Measurements from ENCODE around the gene SF3B4.
A peak's percentile ranks its signal among the peaks of the same experiment; 100 is the strongest.
"Not testable (repeated sequence)": the region's sequence is repeated elsewhere in the genome, so short reads cannot be mapped to it uniquely, and the experiment has no call there.

The SF3B4 gene

GRCh38 chr1:149931212-149931790 is 3.7 kb upstream of the SF3B4 start:
- no peak for DNase-seq

- no peak for DNase-seq
These were observed 2.3 kb upstream of the SF3B4 start for GRCh38 chr1:149929856-149930255.

- DNase-seq, result no peak
These were observed 760 bp upstream of the SF3B4 start for GRCh38 chr1:149928401-149928724.

GRCh38 chr1:149927056-149927562 is 494 bp downstream of the SF3B4 start:
- DNase-seq, result no peak

GRCh38 chr1:149926296-149926695 is 1.3 kb downstream of the SF3B4 start:
- DNase-seq, result no peak

GRCh38 chr1:149925751-149926150 is 1.9 kb downstream of the SF3B4 start:
- DNase-seq, result no peak

GRCh38 chr1:149925345-149925744 is 2.3 kb downstream of the SF3B4 start:
- no peak for DNase-seq

- DNase-seq, result no peak
These were observed 4.0 kb downstream of the SF3B4 start for GRCh38 chr1:149923626-149924025.

- DNase-seq, result peak; percentile 75
These were observed 9.9 kb downstream of the SF3B4 start, which contains the start of gene SV2A for GRCh38 chr1:149917571-149918144. Gene SV2A, minus strand, starts transcription at chr1:149917844. Its CDS starts 4,004 bp downstream, at chr1:149913840.

- DNase-seq, result no peak
These were observed 10.7 kb downstream of the SF3B4 start for GRCh38 chr1:149916898-149917252.

GRCh38 chr1:149916193-149916897 is 11.3 kb downstream of the SF3B4 start:
- DNase-seq, result no peak

- DNase-seq, result no peak
These were observed 12.0 kb downstream of the SF3B4 start for GRCh38 chr1:149915429-149916192.

GRCh38 chr1:149914545-149914944 is 13.1 kb downstream of the SF3B4 start:
- no peak for DNase-seq

GRCh38 chr1:149906570-149907075 is 21.0 kb downstream of the SF3B4 start:
- DNase-seq, result no peak

GRCh38 chr1:149903836-149904491 is 23.6 kb downstream of the SF3B4 start:
- no peak for DNase-seq

- DNase-seq, result peak; percentile 94
These were observed 27.9 kb downstream of the SF3B4 start, which contains the start of gene BOLA1 for GRCh38 chr1:149899460-149900284. Gene BOLA1, plus strand, starts transcription at chr1:149899568. Its CDS starts 492 bp downstream, at chr1:149900060.

GRCh38 chr1:149896575-149896974 is 31.0 kb downstream of the SF3B4 start:
- DNase-seq, result no peak

GRCh38 chr1:149888999-149889289 is 38.7 kb downstream of the SF3B4 start:
- no peak for DNase-seq

- peak; percentile 91 for DNase-seq
These were observed 39.2 kb downstream of the SF3B4 start for GRCh38 chr1:149888247-149888998.

GRCh38 chr1:149887456-149888246 is 40.0 kb downstream of the SF3B4 start:
- peak; percentile 99 for DNase-seq

- DNase-seq, result not testable (repeated sequence)
These were observed 40.5 kb downstream of the SF3B4 start for GRCh38 chr1:149887196-149887455.
